WTC11 (cell line): ENCODE results near the gene ZC3H4. TPM values are rescaled to one million over a fixed set of nuclear protein-coding genes. Genes with fewer than 3 reads are reported as not detected.

Source experiments
- ATAC-seq: fragments of 200-7000 bp; cut with Tn5 transposase; 2 replicates; pipeline ENCODE4 v1.10.0; 2021; ENCODE audit warnings: mild to moderate bottlenecking, moderate library complexity
- CTCF ChIA-PET: fragments of 300-600 bp; sonication (Branson Sonifier 250); formaldehyde crosslinking; loops from one replicate; lab custom pipeline; 2021; ENCODE audit warnings: antibody characterized with exemption; lab: Charles Lee
- POLR2A ChIA-PET: fragments of 350-600 bp; sonication (Branson Sonifier 250); formaldehyde crosslinking; loops from one replicate; lab custom pipeline; 2021; ENCODE audit warnings: antibody characterized with exemption; lab: Charles Lee
- DNase-seq: peaks from one replicate; pipeline ENCODE4 v3.0.0; 2021; ENCODE audit warnings: low spot score
- H3K27ac Mint-ChIP-seq: 2 replicates; pipeline ENCODE4 v1.8.0; 2021; ENCODE audit warnings: mixed read lengths
- H3K27me3 Mint-ChIP-seq: 2 replicates; pipeline ENCODE4 v1.8.0; 2021; ENCODE audit warnings: low read depth, mild to moderate bottlenecking, moderate library complexity, mixed read lengths
- H3K36me3 Mint-ChIP-seq: 2 replicates; pipeline ENCODE4 v1.8.0; 2021; ENCODE audit warnings: mixed read lengths
- H3K4me1 Mint-ChIP-seq: 2 replicates; pipeline ENCODE4 v1.8.0; 2022; ENCODE audit warnings: mixed read lengths
- H3K4me3 Mint-ChIP-seq: 2 replicates; pipeline ENCODE4 v1.8.0; 2021; ENCODE audit warnings: mild to moderate bottlenecking, moderate library complexity, mixed read lengths
- H3K9me3 Mint-ChIP-seq: 2 replicates; pipeline ENCODE4 v1.8.0; 2021; ENCODE audit warnings: mixed read lengths
- AFF4 ChIP-seq: sonication (generic); formaldehyde crosslinking; IDR thresholded peaks from 2 replicates; pipeline ENCODE4 v1.8.1; 2023; ENCODE audit warnings: mild to moderate bottlenecking, missing genetic modification reagents, borderline replicate concordance
- CBFB ChIP-seq: sonication (generic); formaldehyde crosslinking; IDR thresholded peaks from 2 replicates; pipeline ENCODE4 v1.8.1; 2022; ENCODE audit warnings: mild to moderate bottlenecking, low read depth, missing genetic modification reagents
- CREB1 ChIP-seq: sonication (generic); formaldehyde crosslinking; IDR thresholded peaks from 2 replicates; pipeline ENCODE4 v1.8.0; 2023; ENCODE audit warnings: mild to moderate bottlenecking, missing genetic modification reagents
- E2F4 ChIP-seq: sonication (generic); formaldehyde crosslinking; IDR thresholded peaks from 2 replicates; pipeline ENCODE4 v1.8.1; 2022; ENCODE audit warnings: low read depth, mild to moderate bottlenecking, moderate library complexity, missing genetic modification reagents, borderline replicate concordance
- FOXP1 ChIP-seq: sonication (generic); formaldehyde crosslinking; IDR thresholded peaks from 2 replicates; pipeline ENCODE4 v1.8.0; 2022; ENCODE audit warnings: missing genetic modification reagents, mild to moderate bottlenecking, moderate library complexity, borderline replicate concordance
- GABPB1 ChIP-seq: sonication (generic); formaldehyde crosslinking; IDR thresholded peaks from 2 replicates; pipeline ENCODE4 v1.8.1; 2023; ENCODE audit warnings: mild to moderate bottlenecking, missing genetic modification reagents
- NR3C1 ChIP-seq: sonication (generic); formaldehyde crosslinking; conservative IDR thresholded peaks from 2 replicates; pipeline ENCODE4 v1.8.1; 2023; ENCODE audit warnings: low read depth, mild to moderate bottlenecking, missing genetic modification reagents
- PRRX2 ChIP-seq: fragments of 250-450 bp; sonication (Bioruptor Pico); IDR thresholded peaks from 2 replicates; pipeline ENCODE4 v1.8.0; 2021; ENCODE audit warnings: mild to moderate bottlenecking
- RORB ChIP-seq: fragments of 250-450 bp; sonication (Bioruptor Pico); IDR thresholded peaks from 2 replicates; pipeline ENCODE4 v1.9.0; 2021; ENCODE audit warnings: mild to moderate bottlenecking
- SMAD3 ChIP-seq: sonication (generic); formaldehyde crosslinking; IDR thresholded peaks from 2 replicates; pipeline ENCODE4 v1.8.0; 2022; ENCODE audit warnings: missing genetic modification reagents, mild to moderate bottlenecking, borderline replicate concordance
- ZNF121 ChIP-seq: sonication (generic); formaldehyde crosslinking; IDR thresholded peaks from 2 replicates; pipeline ENCODE4 v1.8.0; 2023; ENCODE audit warnings: missing genetic modification reagents
- ZNF263 ChIP-seq: sonication (generic); formaldehyde crosslinking; IDR thresholded peaks from 2 replicates; pipeline ENCODE4 v1.8.1; 2022; ENCODE audit warnings: low read depth, mild to moderate bottlenecking, moderate library complexity, missing genetic modification reagents
- ZNF281 ChIP-seq: sonication (generic); formaldehyde crosslinking; IDR thresholded peaks from 2 replicates; pipeline ENCODE4 v1.8.0; 2023; ENCODE audit warnings: mild to moderate bottlenecking, missing genetic modification reagents
- ZNF416 ChIP-seq: fragments of 250-450 bp; sonication (Bioruptor Pico); IDR thresholded peaks from 2 replicates; pipeline ENCODE4 v1.9.0; 2021; ENCODE audit warnings: mild to moderate bottlenecking, inconsistent platforms
- total RNA-seq: library from RNA; stranded (reverse); gene quantifications from 3 replicates; pipeline ENCODE4 v1.2.3, GENCODE V29; 2021
- TF ChIP-seq, protein P1 (sequence below): fragments of 250-450 bp; sonication (Bioruptor Pico); conservative IDR thresholded peaks from 2 replicates; pipeline ENCODE4 v1.9.0; 2021; ENCODE audit warnings: mild to moderate bottlenecking
- TF ChIP-seq, protein P2 (sequence below): sonication (generic); formaldehyde crosslinking; IDR thresholded peaks from 2 replicates; pipeline ENCODE4 v1.8.1; 2022; ENCODE audit warnings: missing genetic modification reagents, borderline replicate concordance

The ZC3H4 gene
- total RNA-seq, 1 experiment from 2014 or later: 67.2 TPM

GRCh38 chr19:47040869-47041268, 72.7 kb downstream of the ZC3H4 start:
- no peaks in the 10 kb centered on the region for H3K27me3 Mint-ChIP-seq
- TF ChIP-seq PRRX2 (CRISPR knock-in tag): no peak
- no peak for TF ChIP-seq NR3C1 (CRISPR knock-in tag)
- no peak for TF ChIP-seq SMAD3 (CRISPR knock-in tag)
- no peak for TF ChIP-seq CREB1 (CRISPR knock-in tag)
- no peak for TF ChIP-seq FOXP1
- no peak for TF ChIP-seq ZNF416 (CRISPR knock-in tag)
- TF ChIP-seq, protein P1, sequence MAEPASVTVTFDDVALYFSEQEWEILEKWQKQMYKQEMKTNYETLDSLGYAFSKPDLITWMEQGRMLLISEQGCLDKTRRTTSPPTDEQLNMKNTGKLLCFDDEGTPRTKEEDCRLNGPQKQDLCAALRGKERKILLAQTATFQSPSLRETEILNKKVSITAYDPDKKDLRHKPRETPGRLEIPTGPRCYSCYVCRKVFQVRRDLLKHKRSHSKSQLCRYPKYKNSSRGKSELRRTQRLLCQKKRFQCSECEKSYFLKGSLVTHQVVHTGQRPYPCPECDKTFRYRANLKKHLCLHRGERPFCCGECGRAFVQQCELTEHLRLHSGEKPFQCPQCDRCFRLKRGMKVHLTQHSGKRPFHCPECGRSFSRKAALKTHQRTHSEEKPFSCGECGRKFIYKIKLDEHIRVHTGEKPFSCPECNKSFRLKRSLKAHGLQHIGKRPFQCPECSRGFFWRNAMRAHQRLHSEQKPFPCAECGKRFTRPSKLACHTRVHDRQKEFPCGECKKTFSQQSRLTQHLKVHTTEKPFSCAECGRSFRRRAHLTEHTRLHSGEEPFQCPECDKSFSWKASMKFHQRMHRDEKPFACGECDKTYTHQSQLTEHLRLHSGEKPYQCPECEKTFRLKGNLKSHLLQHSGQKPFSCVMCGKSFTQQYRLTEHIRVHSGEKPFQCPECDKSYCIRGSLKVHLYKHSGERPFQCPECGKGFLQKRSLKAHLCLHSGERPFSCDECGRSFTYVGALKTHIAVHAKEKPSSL (CRISPR knock-in tag): no peak
- no peak for TF ChIP-seq E2F4 (CRISPR knock-in tag)
- no peak for TF ChIP-seq RORB (CRISPR knock-in tag)
- no peak for TF ChIP-seq ZNF263 (CRISPR knock-in tag)
- no peak for TF ChIP-seq CBFB (CRISPR knock-in tag)
- TF ChIP-seq ZNF281 (CRISPR knock-in tag): no peak
- no peak for TF ChIP-seq ZNF121 (CRISPR knock-in tag)
- TF ChIP-seq, protein P2, sequence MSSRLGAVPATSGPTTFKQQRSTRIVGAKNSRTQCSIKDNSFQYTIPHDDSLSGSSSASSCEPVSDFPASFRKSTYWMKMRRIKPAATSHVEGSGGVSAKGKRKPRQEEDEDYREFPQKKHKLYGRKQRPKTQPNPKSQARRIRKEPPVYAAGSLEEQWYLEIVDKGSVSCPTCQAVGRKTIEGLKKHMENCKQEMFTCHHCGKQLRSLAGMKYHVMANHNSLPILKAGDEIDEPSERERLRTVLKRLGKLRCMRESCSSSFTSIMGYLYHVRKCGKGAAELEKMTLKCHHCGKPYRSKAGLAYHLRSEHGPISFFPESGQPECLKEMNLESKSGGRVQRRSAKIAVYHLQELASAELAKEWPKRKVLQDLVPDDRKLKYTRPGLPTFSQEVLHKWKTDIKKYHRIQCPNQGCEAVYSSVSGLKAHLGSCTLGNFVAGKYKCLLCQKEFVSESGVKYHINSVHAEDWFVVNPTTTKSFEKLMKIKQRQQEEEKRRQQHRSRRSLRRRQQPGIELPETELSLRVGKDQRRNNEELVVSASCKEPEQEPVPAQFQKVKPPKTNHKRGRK (CRISPR knock-in tag): no peak
- no peak for TF ChIP-seq GABPB1 (CRISPR knock-in tag)
- TF ChIP-seq AFF4: no peak
- TF ChIP-seq, all 79 proteins: peak for 0
- H3K9me3 Mint-ChIP-seq: no peaks in the 10 kb centered on the region
- CTCF ChIA-PET: interaction anchor here (0.5 kb wide), 1 partner anchor 108 kb away, joined by 3 read pairs; no protein-coding TSS in a partner anchor
- H3K4me3 Mint-ChIP-seq: no peak overlapping the region
- peaks cover 3% of the 10 kb centered on the region for H3K4me1 Mint-ChIP-seq
- POLR2A ChIA-PET: no interaction called here
- no peaks in the 10 kb centered on the region for H3K36me3 Mint-ChIP-seq
- no peak for DNase-seq
- H3K27ac Mint-ChIP-seq: no peak overlapping the region
- no peak for ATAC-seq
